HepG2 (cell line): ENCODE measurements around the gene TSN. TPM values are rescaled to one million over a fixed set of nuclear protein-coding genes. Genes with fewer than 3 reads are reported as not detected.

Experiments
- ARHGAP35 ChIP-seq: sonication (generic); formaldehyde crosslinking; IDR thresholded peaks from 2 replicates; pipeline ENCODE4 v1.9.0; 2022; ENCODE audit warnings: mild to moderate bottlenecking, inconsistent platforms, moderate library complexity, missing genetic modification reagents, borderline replicate concordance
- ARNT2 ChIP-seq: sonication (generic); formaldehyde crosslinking; IDR thresholded peaks from 2 replicates; pipeline ENCODE4 v1.8.0; 2022; ENCODE audit warnings: mild to moderate bottlenecking, low read depth, missing genetic modification reagents, moderate library complexity
- BORCS8-MEF2B ChIP-seq: sonication (generic); formaldehyde crosslinking; IDR thresholded peaks from 2 replicates; pipeline ENCODE4 v1.8.0; 2022; ENCODE audit warnings: mild to moderate bottlenecking, missing genetic modification reagents
- DR1 ChIP-seq: sonication (generic); formaldehyde crosslinking; IDR thresholded peaks from 2 replicates; pipeline ENCODE4 v1.8.0; 2021; ENCODE audit warnings: mild to moderate bottlenecking, missing genetic modification reagents, inconsistent platforms
- GLI4 ChIP-seq: sonication (generic); formaldehyde crosslinking; IDR thresholded peaks from 2 replicates; pipeline ENCODE4 v1.5.1; 2020; ENCODE audit warnings: missing genetic modification reagents, mild to moderate bottlenecking, moderate library complexity, borderline replicate concordance
- MIER2 ChIP-seq: IDR thresholded peaks from 2 replicates; pipeline ENCODE4 v1.6.1; 2016; ENCODE audit warnings: missing biosample characterization, missing genetic modification reagents
- MZF1 ChIP-seq: sonication (generic); formaldehyde crosslinking; IDR thresholded peaks from 2 replicates; pipeline ENCODE4 v1.8.1; 2023; ENCODE audit warnings: mild to moderate bottlenecking, missing genetic modification reagents, borderline replicate concordance
- NFE2 ChIP-seq: sonication (generic); formaldehyde crosslinking; IDR thresholded peaks from 2 replicates; pipeline ENCODE4 v1.4.0; 2020; ENCODE audit warnings: missing genetic modification reagents
- NFKBIZ ChIP-seq: IDR thresholded peaks from 2 replicates; pipeline ENCODE4 v1.6.1; 2018; ENCODE audit warnings: missing genetic modification reagents, missing compliant biosample characterization
- NKX3-1 ChIP-seq: sonication (generic); formaldehyde crosslinking; IDR thresholded peaks from 2 replicates; pipeline ENCODE4 v1.5.0; 2020; ENCODE audit warnings: missing genetic modification reagents
- NR2C2 ChIP-seq: sonication (generic); formaldehyde crosslinking; IDR thresholded peaks from 2 replicates; pipeline ENCODE4 v1.4.0; 2020; ENCODE audit warnings: missing genetic modification reagents, mild to moderate bottlenecking, moderate library complexity, borderline replicate concordance
- PITX1 ChIP-seq: sonication (generic); formaldehyde crosslinking; IDR thresholded peaks from 2 replicates; pipeline ENCODE4 v1.5.1; 2020; ENCODE audit warnings: mild to moderate bottlenecking, missing genetic modification reagents
- RELA ChIP-seq: sonication (generic); formaldehyde crosslinking; IDR thresholded peaks from 2 replicates; pipeline ENCODE4 v1.4.0; 2020; ENCODE audit warnings: missing genetic modification reagents
- RFXANK ChIP-seq: IDR thresholded peaks from 2 replicates; pipeline ENCODE4 v1.6.1; 2016
- SIN3A ChIP-seq: IDR thresholded peaks from 2 replicates; pipeline ENCODE4 v1.6.1; 2011; ENCODE audit warnings: low read depth, mild to moderate bottlenecking, control low read depth, low read length, borderline replicate concordance
- THRA ChIP-seq: sonication (generic); formaldehyde crosslinking; IDR thresholded peaks from 2 replicates; pipeline ENCODE4 v1.4.0; 2020; ENCODE audit warnings: missing genetic modification reagents, borderline replicate concordance
- ZFYVE20 ChIP-seq: sonication (generic); formaldehyde crosslinking; IDR thresholded peaks from 2 replicates; pipeline ENCODE4 v1.8.0; 2023; ENCODE audit warnings: low read depth, mild to moderate bottlenecking, moderate library complexity, missing genetic modification reagents, borderline replicate concordance
- ZMYM2 ChIP-seq: sonication (generic); formaldehyde crosslinking; IDR thresholded peaks from 2 replicates; pipeline ENCODE4 v1.8.0; 2022; ENCODE audit warnings: mild to moderate bottlenecking, missing genetic modification reagents
- ZNF235 ChIP-seq: sonication (generic); formaldehyde crosslinking; IDR thresholded peaks from 2 replicates; pipeline ENCODE4 v1.8.1; 2023; ENCODE audit warnings: mild to moderate bottlenecking, missing genetic modification reagents, borderline replicate concordance
- ZNF777 ChIP-seq: sonication (generic); formaldehyde crosslinking; IDR thresholded peaks from 2 replicates; pipeline ENCODE4 v1.4.0; 2020; ENCODE audit warnings: missing genetic modification reagents
- polyA plus RNA-seq, 8 experiments: library from polyadenylated mRNA; depleted of rRNA in 3 of 8; stranded (reverse) in 7 of 8; unstranded in 1 of 8; fragments of >200 nt; fragmentation: Illumina TruSeq in 4 of 8; extraction: Trizol in 4 of 8; gene quantifications; 2 replicates each; pipeline versions ENCODE4 v1.2.1 to v1.2.3, GENCODE V29; 2011 to 2016; ENCODE audit warnings: low read depth in 4 of 8, missing spikeins in 1 of 8, mixed read lengths in 1 of 8; ENCODE audit not compliant: insufficient read depth in 1 of 8
- total RNA-seq, 5 experiments: library from RNA; depleted of rRNA; stranded (reverse); fragments of >200 nt; fragmentation: Illumina TruSeq; extraction: Trizol; gene quantifications; 2 replicates each; pipeline ENCODE4 v1.2.3, GENCODE V29; 2016; ENCODE audit warnings: low read depth in 1 of 5
- TF ChIP-seq, protein P1 (sequence below): sonication (generic); formaldehyde crosslinking; IDR thresholded peaks from 2 replicates; pipeline ENCODE4 v1.4.0; 2020; ENCODE audit warnings: missing genetic modification reagents, mild to moderate bottlenecking, borderline replicate concordance
- TF ChIP-seq, protein P2 (sequence below): sonication (generic); formaldehyde crosslinking; IDR thresholded peaks from 2 replicates; pipeline ENCODE4 v1.4.0; 2020; ENCODE audit warnings: missing genetic modification reagents, borderline replicate concordance

The TSN gene
- total and polyA plus RNA-seq, 2 of the 13 experiments (the other 11 are each of a cell fraction or from before 2014, with no cell fraction given) = 56.4 to 115 TPM

DNA sequence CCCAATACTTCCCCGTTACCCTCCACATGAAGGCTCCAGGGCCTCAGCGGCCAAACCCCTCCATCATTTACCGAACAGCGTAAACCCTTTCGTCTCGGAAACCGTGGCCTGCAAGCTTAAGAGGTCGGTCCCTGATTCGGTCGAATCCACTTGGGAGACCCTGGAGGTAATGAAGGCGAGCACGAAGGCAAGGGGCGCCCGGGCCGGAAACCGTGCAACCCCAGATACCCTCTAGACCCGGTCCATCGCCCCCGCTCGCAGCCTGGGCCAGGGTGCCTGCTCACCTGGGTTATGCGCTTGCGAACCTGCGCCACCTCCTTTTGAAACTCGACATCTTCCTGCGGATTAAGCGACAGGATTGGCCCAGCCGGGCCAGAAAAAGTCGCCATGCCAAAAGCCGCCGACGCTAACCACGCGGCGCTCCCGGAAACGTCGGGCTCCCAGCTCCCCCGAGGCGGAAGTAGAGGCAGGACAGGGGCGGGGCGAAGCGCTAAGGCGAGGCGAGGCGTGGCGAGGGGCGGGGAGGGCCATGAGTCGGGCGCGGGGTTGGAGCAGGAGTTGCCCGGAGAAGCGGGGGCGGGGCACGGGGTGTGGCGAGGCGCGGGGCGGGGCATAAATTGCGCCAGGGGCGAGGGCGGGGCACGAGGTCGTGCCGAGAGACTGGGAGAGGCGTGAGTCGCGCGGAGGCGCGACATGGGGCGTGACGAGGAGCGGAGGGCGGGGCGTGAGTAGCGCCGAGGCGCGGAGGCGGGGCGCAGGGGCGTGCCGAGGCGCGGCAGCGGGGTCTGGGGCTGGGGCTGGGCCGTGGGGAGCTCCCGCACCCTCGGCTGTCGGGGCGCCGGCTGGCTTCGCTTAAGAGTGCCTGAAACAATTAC lies 18.8 kb upstream of the TSN start, which contains the start of gene NIFK (continued):
- TF ChIP-seq SIN3A = peak; percentile 87
- 0 out of 2 replicates have a peak, but pooled peaks have one; percentile 17 for TF ChIP-seq ZFYVE20
- TF ChIP-seq ZNF777 (CRISPR knock-in tag) = peak; percentile 68
- no peak; the same call in 1 of the 2 replicates for TF ChIP-seq MZF1 (CRISPR knock-in tag)
- TF ChIP-seq, protein P1, sequence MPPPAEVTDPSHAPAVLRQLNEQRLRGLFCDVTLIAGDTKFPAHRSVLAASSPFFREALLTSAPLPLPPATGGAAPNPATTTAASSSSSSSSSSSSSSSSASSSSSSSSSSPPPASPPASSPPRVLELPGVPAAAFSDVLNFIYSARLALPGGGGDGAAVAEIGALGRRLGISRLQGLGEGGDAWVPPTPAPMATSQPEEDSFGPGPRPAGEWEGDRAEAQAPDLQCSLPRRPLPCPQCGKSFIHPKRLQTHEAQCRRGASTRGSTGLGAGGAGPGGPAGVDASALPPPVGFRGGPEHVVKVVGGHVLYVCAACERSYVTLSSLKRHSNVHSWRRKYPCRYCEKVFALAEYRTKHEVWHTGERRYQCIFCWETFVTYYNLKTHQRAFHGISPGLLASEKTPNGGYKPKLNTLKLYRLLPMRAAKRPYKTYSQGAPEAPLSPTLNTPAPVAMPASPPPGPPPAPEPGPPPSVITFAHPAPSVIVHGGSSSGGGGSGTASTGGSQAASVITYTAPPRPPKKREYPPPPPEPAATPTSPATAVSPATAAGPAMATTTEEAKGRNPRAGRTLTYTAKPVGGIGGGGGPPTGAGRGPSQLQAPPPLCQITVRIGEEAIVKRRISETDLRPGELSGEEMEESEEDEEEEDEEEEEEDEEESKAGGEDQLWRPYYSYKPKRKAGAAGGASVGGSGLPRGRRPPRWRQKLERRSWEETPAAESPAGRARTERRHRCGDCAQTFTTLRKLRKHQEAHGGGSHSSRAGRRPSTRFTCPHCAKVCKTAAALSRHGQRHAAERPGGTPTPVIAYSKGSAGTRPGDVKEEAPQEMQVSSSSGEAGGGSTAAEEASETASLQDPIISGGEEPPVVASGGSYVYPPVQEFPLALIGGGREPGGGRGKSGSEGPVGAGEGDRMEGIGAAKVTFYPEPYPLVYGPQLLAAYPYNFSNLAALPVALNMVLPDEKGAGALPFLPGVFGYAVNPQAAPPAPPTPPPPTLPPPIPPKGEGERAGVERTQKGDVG (CRISPR knock-in tag) = 0 out of 2 replicates have a peak, but pooled peaks have one; percentile 39
- TF ChIP-seq ARNT2 = peak; percentile 93
- peak; percentile 57; the same call in 1 of the 2 replicates for TF ChIP-seq GLI4 (CRISPR knock-in tag)
- peak; percentile 62 for TF ChIP-seq PITX1 (CRISPR knock-in tag)
- TF ChIP-seq ZMYM2 (CRISPR knock-in tag) = no peak
- no peak; the same call in 1 of the 2 replicates for TF ChIP-seq NFE2 (CRISPR knock-in tag)
- TF ChIP-seq DR1 (CRISPR knock-in tag) = peak; percentile 96
- TF ChIP-seq MIER2 (CRISPR knock-in tag) = no peak
- TF ChIP-seq NFKBIZ = no peak
- peak; percentile 76; the same call in 1 of the 2 replicates for TF ChIP-seq BORCS8-MEF2B
- TF ChIP-seq RELA (CRISPR knock-in tag) = 0 out of 2 replicates have a peak, but pooled peaks have one; percentile 17
- no peak for TF ChIP-seq RFXANK (CRISPR knock-in tag)
- TF ChIP-seq, protein P2, sequence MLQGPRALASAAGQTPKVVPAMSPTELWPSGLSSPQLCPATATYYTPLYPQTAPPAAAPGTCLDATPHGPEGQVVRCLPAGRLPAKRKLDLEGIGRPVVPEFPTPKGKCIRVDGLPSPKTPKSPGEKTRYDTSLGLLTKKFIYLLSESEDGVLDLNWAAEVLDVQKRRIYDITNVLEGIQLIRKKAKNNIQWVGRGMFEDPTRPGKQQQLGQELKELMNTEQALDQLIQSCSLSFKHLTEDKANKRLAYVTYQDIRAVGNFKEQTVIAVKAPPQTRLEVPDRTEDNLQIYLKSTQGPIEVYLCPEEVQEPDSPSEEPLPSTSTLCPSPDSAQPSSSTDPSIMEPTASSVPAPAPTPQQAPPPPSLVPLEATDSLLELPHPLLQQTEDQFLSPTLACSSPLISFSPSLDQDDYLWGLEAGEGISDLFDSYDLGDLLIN (CRISPR knock-in tag) = 0 out of 2 replicates have a peak, but pooled peaks have one; percentile 31
- TF ChIP-seq NR2C2 (CRISPR knock-in tag) = peak; percentile 67
- peak; percentile 63; the same call in 1 of the 2 replicates for TF ChIP-seq THRA
- TF ChIP-seq ARHGAP35 (CRISPR knock-in tag) = 0 out of 2 replicates have a peak, but pooled peaks have one; percentile 66
- peak; percentile 93 for TF ChIP-seq NKX3-1 (CRISPR knock-in tag)
- TF ChIP-seq ZNF235 = peak; percentile 90; the same call in 1 of the 2 replicates
